Mesothelial cell of epicardium (in vitro differentiated cells): Measurements from ENCODE around the gene GSTM5. TPM values are rescaled to one million over a fixed set of nuclear protein-coding genes. Genes with fewer than 3 reads are reported as not detected.

Experiments
- DNase-seq, 2 experiments: peaks; one replicate each; pipeline ENCODE4 v3.0.0; 2021; ENCODE audit warnings: low spot score in 2 of 2; ENCODE audit not compliant: unreplicated experiment in 2 of 2
- H3K27ac Mint-ChIP-seq: 2 replicates; pipeline ENCODE4 v1.8.0; 2021; ENCODE audit warnings: mixed read lengths
- H3K27me3 Mint-ChIP-seq: 2 replicates; pipeline ENCODE4 v1.8.0; 2021; ENCODE audit warnings: low read depth, mixed read lengths
- H3K36me3 Mint-ChIP-seq: 2 replicates; pipeline ENCODE4 v1.8.0; 2021; ENCODE audit warnings: mixed read lengths
- H3K4me1 Mint-ChIP-seq: 2 replicates; pipeline ENCODE4 v1.8.0; 2021; ENCODE audit warnings: mixed read lengths
- H3K4me3 Mint-ChIP-seq: 2 replicates; pipeline ENCODE4 v1.8.0; 2021; ENCODE audit warnings: mild to moderate bottlenecking, moderate library complexity, mixed read lengths
- H3K9me3 Mint-ChIP-seq: 2 replicates; pipeline ENCODE4 v1.8.0; 2021; ENCODE audit warnings: mixed read lengths
- total RNA-seq: library from RNA; stranded (reverse); gene quantifications from 3 replicates; pipeline ENCODE4 v1.2.1, GENCODE V29; 2021
- TF ChIP-seq, protein P1 (sequence below): fragments of 200-600 bp; sonication (generic); IDR thresholded peaks from one replicate; pipeline ENCODE4 v1.5.0; 2021; ENCODE audit warnings: antibody characterized with exemption; ENCODE audit not compliant: unreplicated experiment

The GSTM5 gene
- total RNA-seq, 1 donor from 2014 or later, result 0.29 TPM

DNA sequence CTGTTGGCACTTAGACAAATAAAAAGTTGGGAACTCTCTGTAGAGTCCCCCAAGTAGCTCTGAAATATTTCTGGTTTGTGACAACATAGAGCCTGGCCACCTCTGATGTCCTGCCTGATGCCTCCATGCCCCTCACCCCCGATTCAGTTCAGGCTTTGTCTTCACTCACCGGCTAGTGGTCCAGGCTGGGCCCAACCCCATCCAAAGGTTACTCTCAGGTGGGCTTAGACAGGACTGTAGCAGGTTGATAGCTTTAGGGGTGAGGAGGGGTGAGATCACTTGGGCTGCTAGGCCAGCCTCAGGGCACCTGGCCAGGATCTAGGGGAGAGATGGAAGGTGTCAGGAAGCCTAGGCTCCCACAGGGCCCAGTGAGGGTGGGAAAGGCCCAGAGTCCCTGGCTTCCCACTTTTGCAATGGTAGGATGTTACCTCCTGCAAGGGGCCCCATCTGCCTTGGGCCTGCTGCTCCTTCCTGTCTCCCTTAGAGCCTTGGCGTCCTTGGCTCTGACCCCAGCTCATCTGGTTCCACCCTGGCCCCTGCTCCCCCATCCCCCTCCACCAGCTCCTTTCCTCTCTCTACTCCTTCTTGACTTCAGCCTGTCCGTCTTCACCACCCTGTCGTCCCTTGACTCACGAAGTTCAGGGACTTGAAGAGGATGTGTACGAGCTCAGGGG is 44.9 kb downstream of the GSTM5 start:
- H3K27me3 Mint-ChIP-seq, result no peaks in the 10 kb centered on the region
- peaks cover 4% of the 10 kb centered on the region for H3K4me1 Mint-ChIP-seq
- no peak overlapping the region for H3K4me3 Mint-ChIP-seq
- TF ChIP-seq, protein P1, sequence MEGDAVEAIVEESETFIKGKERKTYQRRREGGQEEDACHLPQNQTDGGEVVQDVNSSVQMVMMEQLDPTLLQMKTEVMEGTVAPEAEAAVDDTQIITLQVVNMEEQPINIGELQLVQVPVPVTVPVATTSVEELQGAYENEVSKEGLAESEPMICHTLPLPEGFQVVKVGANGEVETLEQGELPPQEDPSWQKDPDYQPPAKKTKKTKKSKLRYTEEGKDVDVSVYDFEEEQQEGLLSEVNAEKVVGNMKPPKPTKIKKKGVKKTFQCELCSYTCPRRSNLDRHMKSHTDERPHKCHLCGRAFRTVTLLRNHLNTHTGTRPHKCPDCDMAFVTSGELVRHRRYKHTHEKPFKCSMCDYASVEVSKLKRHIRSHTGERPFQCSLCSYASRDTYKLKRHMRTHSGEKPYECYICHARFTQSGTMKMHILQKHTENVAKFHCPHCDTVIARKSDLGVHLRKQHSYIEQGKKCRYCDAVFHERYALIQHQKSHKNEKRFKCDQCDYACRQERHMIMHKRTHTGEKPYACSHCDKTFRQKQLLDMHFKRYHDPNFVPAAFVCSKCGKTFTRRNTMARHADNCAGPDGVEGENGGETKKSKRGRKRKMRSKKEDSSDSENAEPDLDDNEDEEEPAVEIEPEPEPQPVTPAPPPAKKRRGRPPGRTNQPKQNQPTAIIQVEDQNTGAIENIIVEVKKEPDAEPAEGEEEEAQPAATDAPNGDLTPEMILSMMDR, result no peak
- no peak overlapping the region for H3K27ac Mint-ChIP-seq
- DNase-seq, result peak in 1 of 2 experiments; percentile 33
- H3K9me3 Mint-ChIP-seq, result no peaks in the 10 kb centered on the region
- no peaks in the 10 kb centered on the region for H3K36me3 Mint-ChIP-seq

DNA sequence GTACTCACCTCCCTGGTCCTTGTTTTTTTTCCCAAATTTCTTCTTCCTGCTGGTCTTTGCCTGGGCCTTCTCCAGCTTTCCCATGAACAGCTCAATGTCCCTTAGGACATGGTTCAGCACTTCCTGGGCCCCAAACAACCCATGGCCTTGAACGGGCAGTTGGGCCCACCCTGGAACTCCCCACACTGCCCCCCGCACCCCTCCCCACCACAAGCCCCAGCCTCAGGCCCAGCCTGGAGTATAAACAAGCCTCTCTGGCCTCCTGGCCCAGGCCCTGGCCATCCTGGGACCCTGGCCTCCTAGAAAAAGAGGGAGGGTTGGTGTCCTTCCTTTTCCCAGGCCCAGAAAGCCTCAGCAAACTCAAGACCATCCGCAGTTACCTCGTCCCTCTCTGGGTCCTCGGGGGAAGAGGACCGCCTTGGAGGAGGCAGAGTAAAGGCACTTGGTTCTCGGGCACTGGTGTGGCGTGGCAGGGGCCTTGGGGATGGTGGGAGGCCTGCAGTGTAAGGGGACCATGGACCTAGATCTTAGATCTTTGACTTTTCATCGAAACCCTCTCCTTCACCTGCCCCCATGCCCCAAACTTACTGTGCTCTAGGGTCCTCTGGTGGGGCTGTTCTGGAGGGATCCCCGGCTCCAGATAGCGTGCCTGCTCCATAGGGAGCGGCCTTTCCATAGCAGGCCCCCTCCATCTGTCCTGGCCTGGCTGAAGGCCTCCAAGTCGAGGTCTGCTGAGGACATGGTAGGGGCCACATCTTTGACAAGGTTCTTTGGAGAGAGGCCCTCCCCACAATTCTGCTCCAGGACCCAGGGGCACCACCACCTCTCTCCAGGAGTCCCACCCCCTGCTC is 46.1 kb downstream of the GSTM5 start:
- Mint-ChIP-seq H3K27me3 (no peaks in the 10 kb centered on the region), H3K9me3 (no peaks in the 10 kb centered on the region), H3K36me3 (no peaks in the 10 kb centered on the region), H3K4me3 (no peak overlapping the region), H3K4me1 (peaks cover 9% of the 10 kb centered on the region), H3K27ac (no peak overlapping the region)
- TF ChIP-seq, protein P1, result no peak
- peak in 1 of 2 experiments; percentile 29 for DNase-seq

DNA sequence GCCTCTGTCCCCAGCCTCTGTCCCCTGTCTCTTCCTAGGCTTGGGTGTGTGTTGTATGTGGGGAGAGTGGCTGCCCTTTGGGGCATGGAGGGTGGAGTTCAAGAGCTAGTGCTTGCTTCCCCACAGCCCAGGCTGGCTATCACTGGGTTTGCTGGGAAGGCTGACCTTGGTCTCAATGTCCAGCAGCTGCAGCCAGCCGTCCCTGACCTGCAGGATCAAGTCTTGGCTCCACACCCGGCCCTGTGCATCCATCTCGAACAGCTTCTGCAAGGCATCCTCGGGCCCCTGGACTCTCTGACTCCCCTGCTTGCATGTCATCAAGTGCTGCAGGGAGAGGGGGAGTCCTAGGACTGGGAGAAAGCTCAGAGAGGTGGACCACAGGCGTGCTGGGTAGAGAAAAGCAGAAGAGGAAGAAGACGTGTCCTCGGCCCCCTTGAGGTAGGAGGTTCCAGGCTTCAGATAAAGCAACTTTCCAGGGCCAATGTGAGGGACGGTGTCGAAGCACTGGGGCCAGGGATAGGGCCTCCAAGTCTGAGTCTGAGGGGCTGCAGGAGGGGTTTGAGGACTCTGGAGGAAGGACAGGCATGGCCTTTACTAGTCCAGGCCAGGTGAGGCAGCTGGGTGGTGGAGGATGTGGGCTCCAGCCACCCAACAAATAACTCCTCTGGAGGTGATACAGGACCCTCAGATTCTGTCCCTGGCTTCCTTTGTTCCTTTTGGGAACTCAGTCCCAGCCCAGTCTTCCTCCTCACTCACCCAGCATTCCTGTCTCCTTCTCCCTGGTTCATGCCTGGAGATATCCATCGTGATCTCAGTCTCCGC is 47.7 kb downstream of the GSTM5 start:
- H3K9me3 Mint-ChIP-seq, result no peaks in the 10 kb centered on the region
- no peak overlapping the region for H3K27ac Mint-ChIP-seq
- peak in 1 of 2 experiments; percentile 26 for DNase-seq
- TF ChIP-seq, protein P1, result no peak
- no peak overlapping the region for H3K4me3 Mint-ChIP-seq
- H3K4me1 Mint-ChIP-seq, result peaks cover 10% of the 10 kb centered on the region
- no peaks in the 10 kb centered on the region for H3K36me3 Mint-ChIP-seq
- no peaks in the 10 kb centered on the region for H3K27me3 Mint-ChIP-seq

DNA sequence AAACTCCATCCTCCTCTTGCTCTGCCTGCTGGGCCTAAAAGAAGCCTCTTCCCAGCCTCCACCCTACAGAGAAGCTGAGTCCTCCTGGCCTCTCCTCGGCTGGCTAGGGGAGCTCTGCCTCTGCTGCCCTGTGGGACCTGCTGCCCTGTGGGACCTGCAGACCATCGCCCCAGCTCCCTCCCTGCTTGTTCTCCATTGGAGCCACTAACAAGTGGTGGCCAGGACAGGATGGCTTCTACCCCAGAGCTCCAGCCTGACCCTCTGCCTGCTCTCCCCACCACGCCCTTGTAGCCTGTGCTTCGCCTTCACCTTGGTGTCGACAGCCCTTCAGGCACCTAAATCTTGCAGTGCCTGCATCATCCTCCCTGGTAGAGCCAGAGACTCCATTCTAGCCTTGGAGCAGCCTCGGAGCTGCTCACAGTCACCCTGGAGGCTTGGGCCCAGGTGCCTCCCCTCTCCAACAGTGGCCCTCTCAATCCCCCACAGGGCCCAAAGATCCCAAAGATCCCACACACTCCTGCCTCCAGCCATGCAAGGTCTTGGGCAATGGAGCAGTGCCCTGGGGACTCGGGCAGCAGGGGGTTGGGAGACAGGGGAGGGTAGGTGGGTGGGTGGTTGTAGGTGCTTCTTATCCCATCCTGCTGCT is 48.7 kb downstream of the GSTM5 start:
- no peaks in the 10 kb centered on the region for H3K9me3 Mint-ChIP-seq
- H3K4me3 Mint-ChIP-seq, result no peak overlapping the region
- no peaks in the 10 kb centered on the region for H3K36me3 Mint-ChIP-seq
- H3K27me3 Mint-ChIP-seq, result no peaks in the 10 kb centered on the region
- peak in 1 of 2 experiments; percentile 24 for DNase-seq
- TF ChIP-seq, protein P1, result no peak
- no peak overlapping the region for H3K27ac Mint-ChIP-seq
- peaks cover 10% of the 10 kb centered on the region for H3K4me1 Mint-ChIP-seq
